Ectodermal cell (in vitro differentiated cells): ENCODE results near the gene PPP1R36.

Source experiments
- H3K27ac ChIP-seq: 2 replicates; pipeline ENCODE4 v1.7.0; 2013; ENCODE audit warnings: mild to moderate bottlenecking, low read depth, low read length; ENCODE audit not compliant: insufficient read depth, poor library complexity, severe bottlenecking
- H3K27me3 ChIP-seq: 2 replicates; pipeline ENCODE4 v1.7.0; 2013; ENCODE audit warnings: mild to moderate bottlenecking, low read length; ENCODE audit not compliant: insufficient read depth, control insufficient read depth, poor library complexity, severe bottlenecking
- H3K36me3 ChIP-seq: one replicate; pipeline ENCODE4 v1.7.0; 2013; ENCODE audit warnings: low read length; ENCODE audit not compliant: control insufficient read depth, insufficient read depth
- H3K4me1 ChIP-seq: one replicate; pipeline ENCODE4 v1.7.0; 2013; ENCODE audit warnings: low read length; ENCODE audit not compliant: control insufficient read depth, insufficient read depth
- H3K4me3 ChIP-seq: 2 replicates; pipeline ENCODE4 v1.7.0; 2013; ENCODE audit warnings: low read depth, low read length, control low read depth; ENCODE audit not compliant: insufficient read depth
- H3K9me3 ChIP-seq: 2 replicates; pipeline ENCODE4 v1.7.0; 2013; ENCODE audit warnings: mild to moderate bottlenecking, low read length, moderate library complexity; ENCODE audit not compliant: control insufficient read depth
- WGBS, 2 experiments: methylation state at CpG; one replicate each; pipeline ENCODE4 v1.1.7; 2013; ENCODE audit warnings: missing lambda C conversion rate in 2 of 2; 5-methylcytosine and 5-hydroxymethylcytosine counted together

The PPP1R36 gene

GRCh38 chr14:64591809-64592208, 42.0 kb downstream of the PPP1R36 start:
- Histone ChIP-seq H3K27ac (no peak overlapping the region), H3K27me3 (no peaks in the 10 kb centered on the region), H3K9me3 (no peaks in the 10 kb centered on the region), H3K4me1 (no peaks in the 10 kb centered on the region), H3K36me3 (no peaks in the 10 kb centered on the region), H3K4me3 (no peak overlapping the region)
- WGBS, 2 experiments, result 81 to 84% methylated on average over 3 of the region's 3 CpGs

- Histone ChIP-seq H3K27me3 (no peaks in the 10 kb centered on the region), H3K4me1 (no peaks in the 10 kb centered on the region), H3K4me3 (no peak overlapping the region), H3K36me3 (no peaks in the 10 kb centered on the region), H3K9me3 (no peaks in the 10 kb centered on the region), H3K27ac (no peak overlapping the region)
- WGBS, 2 experiments, result 90 to 94% methylated on average over 1 to 2 of the region's 2 CpGs
These were observed 44.7 kb downstream of the PPP1R36 start for GRCh38 chr14:64594438-64594837.

GRCh38 chr14:64598404-64598803, 48.6 kb downstream of the PPP1R36 start:
- H3K4me1 ChIP-seq, result no peaks in the 10 kb centered on the region
- no peak overlapping the region for H3K27ac ChIP-seq
- no peaks in the 10 kb centered on the region for H3K9me3 ChIP-seq
- no peaks in the 10 kb centered on the region for H3K27me3 ChIP-seq
- no peak overlapping the region for H3K4me3 ChIP-seq
- WGBS, 2 experiments, result 91 to 96% methylated on average over 4 of the region's 4 CpGs
- H3K36me3 ChIP-seq, result no peaks in the 10 kb centered on the region

GRCh38 chr14:64601571-64601970, 51.8 kb downstream of the PPP1R36 start:
- no peaks in the 10 kb centered on the region for H3K4me1 ChIP-seq
- no peaks in the 10 kb centered on the region for H3K27me3 ChIP-seq
- H3K4me3 ChIP-seq, result no peak overlapping the region
- no peaks in the 10 kb centered on the region for H3K36me3 ChIP-seq
- H3K27ac ChIP-seq, result no peak overlapping the region
- H3K9me3 ChIP-seq, result no peaks in the 10 kb centered on the region
- WGBS, 2 experiments, result 94 to 96% methylated on average over 38 of the region's 38 CpGs

DNA sequence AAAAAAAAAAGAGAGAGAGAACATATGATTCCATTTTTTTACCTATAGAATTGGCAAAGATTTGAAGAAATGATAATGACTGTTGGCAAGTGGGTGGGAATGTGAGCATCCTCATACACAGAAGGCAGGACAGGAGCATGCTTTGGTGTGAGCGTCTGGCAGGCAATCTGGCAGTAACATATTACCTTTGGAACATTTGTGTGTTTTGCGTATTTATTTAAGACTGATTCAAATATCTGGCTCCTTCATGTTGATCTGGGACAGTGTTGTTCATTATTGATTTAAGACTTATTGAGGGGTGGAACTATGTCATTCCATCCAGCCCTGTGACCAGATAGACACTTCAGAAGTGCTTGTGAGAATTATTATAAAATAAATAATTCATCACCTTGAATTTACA, 53.1 kb downstream of the PPP1R36 start:
- Histone ChIP-seq H3K4me1 (no peaks in the 10 kb centered on the region), H3K36me3 (no peaks in the 10 kb centered on the region), H3K27ac (no peak overlapping the region), H3K9me3 (no peaks in the 10 kb centered on the region), H3K4me3 (no peak overlapping the region), H3K27me3 (no peaks in the 10 kb centered on the region)
- 96 to 97% methylated on average over 2 of the region's 2 CpGs for WGBS, 2 experiments

DNA sequence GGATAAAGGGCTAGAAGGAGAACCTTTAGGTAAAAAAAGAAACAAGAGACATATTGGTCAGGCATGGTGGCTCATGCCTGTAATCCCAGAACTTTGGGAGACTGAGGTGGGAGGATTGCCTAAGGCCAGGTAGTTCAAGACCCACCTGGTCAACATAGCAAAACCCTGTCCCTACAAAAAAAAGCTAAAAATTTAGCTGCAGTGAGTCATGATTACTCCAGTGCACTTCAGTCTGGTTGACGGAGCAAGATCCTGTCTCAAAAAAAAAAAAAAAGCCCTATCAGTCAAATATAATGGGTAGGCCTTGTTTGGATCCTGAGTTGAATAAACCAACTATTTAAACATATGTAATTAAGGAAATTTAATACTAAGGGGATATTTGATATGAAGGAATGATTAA, 54.2 kb downstream of the PPP1R36 start:
- no peaks in the 10 kb centered on the region for H3K4me1 ChIP-seq
- no peaks in the 10 kb centered on the region for H3K36me3 ChIP-seq
- no peak overlapping the region for H3K27ac ChIP-seq
- WGBS, 2 experiments, result 100% methylated on average over 1 of the region's 1 CpG
- no peaks in the 10 kb centered on the region for H3K9me3 ChIP-seq
- H3K4me3 ChIP-seq, result no peak overlapping the region
- H3K27me3 ChIP-seq, result no peaks in the 10 kb centered on the region

- H3K4me1 ChIP-seq, result no peaks in the 10 kb centered on the region
- WGBS, 2 experiments, result 89 to 92% methylated on average over 6 of the region's 6 CpGs
- H3K36me3 ChIP-seq, result no peaks in the 10 kb centered on the region
- no peaks in the 10 kb centered on the region for H3K27me3 ChIP-seq
- H3K9me3 ChIP-seq, result no peaks in the 10 kb centered on the region
- H3K27ac ChIP-seq, result no peak overlapping the region
- no peak overlapping the region for H3K4me3 ChIP-seq
These were observed 55.1 kb downstream of the PPP1R36 start for GRCh38 chr14:64604881-64605280.

DNA sequence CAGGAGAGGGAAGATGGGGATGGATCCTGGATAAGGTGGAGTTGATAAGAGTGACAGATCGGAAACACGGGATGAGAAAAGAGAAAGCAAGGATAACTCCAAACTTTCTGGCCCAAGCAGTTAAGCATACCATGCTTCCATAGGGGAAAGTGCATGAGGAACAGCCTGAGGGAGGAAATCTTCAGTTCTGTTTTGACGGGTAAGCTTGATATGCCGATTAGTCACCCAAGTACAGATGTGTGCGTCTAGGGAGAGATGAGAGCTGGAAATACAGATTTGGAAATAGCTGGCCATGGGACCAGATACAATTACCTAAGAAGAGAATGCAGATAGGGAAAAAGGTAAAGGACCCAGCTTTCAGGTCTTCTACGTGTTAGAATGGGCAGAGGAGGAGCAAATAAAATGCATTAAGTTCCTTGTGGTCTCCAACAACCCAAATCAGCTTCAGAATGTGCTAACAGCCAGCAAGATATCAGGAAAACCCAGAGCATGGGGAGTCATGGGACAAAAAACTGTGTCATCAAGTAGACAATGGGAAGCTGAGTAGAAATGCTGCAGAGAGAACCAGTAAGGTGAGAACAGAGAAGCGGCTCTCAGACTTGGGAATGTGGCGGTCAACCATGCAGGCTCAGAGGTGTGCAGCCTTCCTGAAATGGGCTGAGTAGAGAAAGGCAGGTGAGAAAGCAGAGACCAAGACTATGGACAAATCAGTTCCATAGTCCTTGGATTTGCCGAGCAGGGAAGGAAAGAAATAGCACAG, 56.3 kb downstream of the PPP1R36 start:
- no peak overlapping the region for H3K4me3 ChIP-seq
- H3K36me3 ChIP-seq, result no peaks in the 10 kb centered on the region
- no peaks in the 10 kb centered on the region for H3K9me3 ChIP-seq
- no peaks in the 10 kb centered on the region for H3K4me1 ChIP-seq
- no peak overlapping the region for H3K27ac ChIP-seq
- 96 to 97% methylated on average over 9 of the region's 9 CpGs for WGBS, 2 experiments
- H3K27me3 ChIP-seq, result no peaks in the 10 kb centered on the region

DNA sequence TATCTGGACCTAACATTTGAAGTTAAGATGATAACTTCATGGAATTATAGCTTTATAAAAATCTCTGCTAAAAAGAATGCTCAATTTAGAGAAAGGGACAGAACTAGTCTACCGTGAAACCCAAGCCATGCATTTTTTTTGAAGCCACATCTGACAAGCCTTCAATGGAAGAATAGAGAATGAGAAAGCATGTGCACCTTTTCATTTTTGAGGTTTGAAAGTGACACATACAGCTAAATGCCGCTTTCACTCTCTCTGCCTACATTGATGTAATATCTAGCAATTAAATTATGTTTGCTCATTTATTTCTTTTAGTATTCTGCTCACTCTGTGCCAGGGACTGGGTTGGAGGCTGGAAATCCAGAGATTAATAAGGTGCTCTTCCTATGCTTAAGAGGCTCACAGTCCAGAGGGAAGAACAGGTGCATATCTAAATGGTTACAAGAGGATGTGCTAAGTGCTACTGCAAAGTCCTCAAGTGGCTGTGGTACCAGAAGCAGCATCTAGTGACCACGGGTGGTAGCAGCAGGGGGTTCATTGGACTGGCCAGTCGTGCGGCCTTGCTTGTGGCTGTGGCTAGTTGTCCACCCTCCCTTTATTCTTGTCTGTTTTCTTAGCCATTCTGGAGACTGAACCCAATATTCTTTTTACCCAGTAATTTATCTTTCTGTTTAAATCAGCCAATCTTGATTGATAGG, 60.4 kb downstream of the PPP1R36 start:
- 73 to 83% methylated on average over 4 to 5 of the region's 5 CpGs for WGBS, 2 experiments
- Histone ChIP-seq H3K9me3 (no peaks in the 10 kb centered on the region), H3K4me3 (no peak overlapping the region), H3K27me3 (no peaks in the 10 kb centered on the region), H3K4me1 (no peaks in the 10 kb centered on the region), H3K36me3 (no peaks in the 10 kb centered on the region), H3K27ac (no peak overlapping the region)

DNA sequence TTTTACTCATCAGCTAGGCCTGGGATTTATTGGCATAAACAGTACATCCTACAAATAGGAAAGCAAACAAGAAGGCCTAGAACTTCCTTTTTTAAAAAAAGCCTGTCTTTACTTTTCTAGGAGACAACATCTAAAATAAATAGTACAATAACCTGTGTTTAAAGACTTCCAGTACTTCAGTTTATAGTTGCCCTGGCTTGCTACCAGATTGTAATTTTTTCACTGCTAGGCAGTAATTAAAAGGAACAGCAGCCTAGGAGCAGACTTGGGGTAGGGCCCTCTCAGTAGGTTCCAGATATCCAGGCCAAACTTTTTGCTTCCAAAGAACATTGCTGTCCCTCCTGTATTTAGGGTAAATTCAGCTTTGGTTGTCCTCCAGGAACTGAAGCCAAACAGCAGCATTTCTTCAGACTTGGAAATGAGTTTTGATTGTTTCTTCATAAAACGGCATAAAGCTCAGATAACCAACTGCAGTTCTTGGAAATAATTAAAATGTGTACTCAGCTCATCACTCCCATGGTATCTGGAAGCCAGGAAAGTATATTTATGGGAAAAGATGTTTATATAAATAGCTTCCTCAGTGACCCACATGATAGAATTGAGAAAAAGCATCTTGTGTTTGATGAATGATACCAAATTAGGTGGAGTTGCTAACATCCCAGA, 61.7 kb downstream of the PPP1R36 start:
- Histone ChIP-seq H3K36me3 (no peaks in the 10 kb centered on the region), H3K4me3 (no peak overlapping the region), H3K27ac (no peak overlapping the region), H3K9me3 (no peaks in the 10 kb centered on the region), H3K27me3 (no peaks in the 10 kb centered on the region), H3K4me1 (no peaks in the 10 kb centered on the region)
- WGBS, 2 experiments, result 90 to 100% methylated on average over 1 of the region's 1 CpG
